ENCODE data around the gene UQCR11.

The UQCR11 gene

DNA sequence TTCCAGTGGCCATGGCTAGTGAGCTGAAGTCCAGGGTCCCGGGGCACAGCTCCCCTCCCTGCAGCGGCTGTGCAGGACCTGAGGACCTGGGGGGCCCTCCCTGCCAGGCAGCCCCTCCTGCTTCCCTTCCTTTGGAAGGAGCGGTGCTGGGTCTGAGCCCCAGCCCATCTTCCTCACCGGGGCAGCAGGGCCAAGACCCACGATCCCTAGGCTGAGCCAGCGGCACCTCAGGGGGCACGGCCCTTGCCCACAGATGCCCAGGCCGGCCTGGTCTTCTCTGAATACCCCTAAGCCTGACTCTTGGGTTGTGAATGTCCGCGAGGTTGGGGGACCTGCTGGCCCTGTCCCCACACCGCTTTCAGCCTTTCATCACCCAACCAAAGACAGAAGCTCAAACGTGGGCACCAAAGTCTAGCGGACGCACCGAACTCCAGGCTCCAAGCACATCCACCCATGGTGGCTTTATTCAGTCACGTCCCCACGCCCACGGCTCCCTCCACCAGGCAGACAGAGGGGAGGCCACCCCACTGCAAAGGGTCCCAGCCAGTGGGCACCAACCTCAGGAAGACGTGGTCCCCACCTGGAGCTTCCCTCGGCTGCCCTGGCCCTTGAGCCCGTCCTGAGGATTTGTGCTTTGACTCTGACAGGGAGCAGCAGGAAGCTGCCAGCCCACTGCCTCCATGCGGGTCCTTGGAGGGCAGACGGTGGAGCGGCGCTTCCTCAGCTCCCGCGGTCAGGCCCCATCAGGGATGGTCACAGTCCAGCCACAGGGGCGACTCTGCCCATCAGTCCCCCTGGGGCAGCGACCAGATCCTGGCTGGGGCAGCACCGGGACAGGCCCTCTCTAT lies 28.8 kb downstream of the UQCR11 start:
- in situ Hi-C loops (cut with HindIII; ENCODE audit: low sequenced_read_pairs): no loop called here
- DNase-seq (ENCODE audit: low read depth, low spot score): no peak
- TF ChIP-seq, protein P1, sequence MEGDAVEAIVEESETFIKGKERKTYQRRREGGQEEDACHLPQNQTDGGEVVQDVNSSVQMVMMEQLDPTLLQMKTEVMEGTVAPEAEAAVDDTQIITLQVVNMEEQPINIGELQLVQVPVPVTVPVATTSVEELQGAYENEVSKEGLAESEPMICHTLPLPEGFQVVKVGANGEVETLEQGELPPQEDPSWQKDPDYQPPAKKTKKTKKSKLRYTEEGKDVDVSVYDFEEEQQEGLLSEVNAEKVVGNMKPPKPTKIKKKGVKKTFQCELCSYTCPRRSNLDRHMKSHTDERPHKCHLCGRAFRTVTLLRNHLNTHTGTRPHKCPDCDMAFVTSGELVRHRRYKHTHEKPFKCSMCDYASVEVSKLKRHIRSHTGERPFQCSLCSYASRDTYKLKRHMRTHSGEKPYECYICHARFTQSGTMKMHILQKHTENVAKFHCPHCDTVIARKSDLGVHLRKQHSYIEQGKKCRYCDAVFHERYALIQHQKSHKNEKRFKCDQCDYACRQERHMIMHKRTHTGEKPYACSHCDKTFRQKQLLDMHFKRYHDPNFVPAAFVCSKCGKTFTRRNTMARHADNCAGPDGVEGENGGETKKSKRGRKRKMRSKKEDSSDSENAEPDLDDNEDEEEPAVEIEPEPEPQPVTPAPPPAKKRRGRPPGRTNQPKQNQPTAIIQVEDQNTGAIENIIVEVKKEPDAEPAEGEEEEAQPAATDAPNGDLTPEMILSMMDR (IDR thresholded peaks at IDR 0.05; ENCODE audit: low read depth, low read length): no peak
- no peak overlapping the region for H3K4me3 ChIP-seq (ENCODE audit: low read depth, low read length)

DNA sequence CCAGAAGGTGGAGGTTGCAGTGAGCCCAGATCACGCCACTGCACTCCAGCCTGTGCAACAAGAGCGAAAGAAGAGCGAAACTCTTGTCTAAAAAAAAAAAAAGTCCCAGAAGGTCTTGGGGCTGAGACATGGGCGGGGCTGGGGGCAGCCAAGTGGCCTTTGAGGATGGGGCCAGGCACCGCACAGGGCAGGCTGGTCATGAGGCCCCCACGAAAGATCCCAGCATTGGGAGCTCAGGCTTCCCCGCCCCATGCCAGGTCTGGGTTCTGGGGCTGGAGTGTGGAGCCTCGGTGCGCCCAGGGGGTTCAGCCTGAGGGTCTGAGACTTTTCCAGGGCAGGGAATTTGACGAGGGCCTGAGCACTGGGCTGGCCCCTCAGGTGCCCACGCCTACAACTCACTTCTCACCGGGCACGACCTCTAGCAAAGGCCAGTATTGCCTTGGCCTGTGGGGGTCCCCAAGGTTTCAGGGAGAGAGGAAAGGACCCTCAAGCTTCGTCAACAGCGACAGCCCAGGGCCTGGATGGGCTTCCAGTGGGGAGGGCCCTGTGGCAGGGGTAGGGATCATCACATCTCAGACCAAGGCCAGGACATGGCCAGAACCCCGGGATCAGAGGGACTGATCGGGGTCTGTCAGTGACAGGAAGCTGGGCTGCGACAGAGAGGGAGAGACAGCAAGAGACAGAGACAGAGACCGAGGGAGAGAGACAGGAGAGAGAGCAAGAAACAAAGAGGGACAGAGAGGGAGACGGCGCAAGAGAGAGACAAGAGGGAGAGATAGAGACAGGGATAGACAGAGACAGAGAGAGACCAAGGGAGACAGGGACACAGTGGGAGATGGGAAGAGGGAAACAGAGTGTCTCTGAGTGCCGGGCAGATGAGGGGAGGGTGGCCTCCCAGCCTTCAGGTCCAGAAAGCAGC lies 29.7 kb downstream of the UQCR11 start:
- no peak overlapping the region for H3K4me3 ChIP-seq (ENCODE audit: low read depth, low read length)
- TF ChIP-seq, protein P1 (IDR thresholded peaks at IDR 0.05; ENCODE audit: low read depth, low read length): no peak
- no peak for DNase-seq (ENCODE audit: low read depth, low spot score)
- in situ Hi-C loops (cut with HindIII; ENCODE audit: low sequenced_read_pairs): no loop called here

DNA sequence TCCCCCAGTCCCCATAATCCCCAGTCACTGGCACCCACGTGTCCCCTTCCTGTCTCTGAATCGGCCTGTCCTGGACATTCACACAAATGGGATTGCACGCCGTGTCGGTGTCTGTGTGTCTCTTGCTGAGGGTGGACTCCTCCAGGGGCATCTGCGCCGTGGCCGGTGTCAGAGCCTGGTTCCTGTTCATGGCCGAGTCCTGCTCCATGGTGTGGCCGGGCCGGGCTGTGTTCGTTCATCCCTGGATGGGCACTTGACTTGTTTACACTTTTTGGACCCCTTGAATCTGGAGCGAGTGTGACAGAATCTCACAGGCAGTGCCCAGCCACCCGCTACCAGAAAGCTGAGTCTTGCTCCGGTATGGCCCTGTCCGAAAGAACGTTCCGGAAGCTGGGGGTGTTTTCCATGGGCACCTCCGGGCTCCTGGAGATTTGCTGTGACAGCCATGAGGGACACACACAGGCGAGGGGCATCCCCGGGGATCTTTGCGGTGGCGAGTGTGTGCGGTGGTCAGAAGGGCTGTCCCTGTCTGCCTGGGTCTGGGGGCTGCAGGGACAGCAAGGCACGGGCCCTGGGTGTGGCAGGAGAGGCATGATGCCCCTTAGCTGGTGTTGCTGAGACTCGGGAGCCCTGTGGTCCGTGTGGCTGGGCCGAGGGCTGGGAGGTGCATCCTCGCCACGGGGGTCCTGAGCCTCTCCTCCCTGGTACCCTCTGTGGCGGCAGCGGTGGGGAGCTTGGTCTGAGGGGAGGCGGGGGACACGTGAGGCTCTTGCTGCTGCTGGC lies 30.7 kb downstream of the UQCR11 start:
- H3K4me3 ChIP-seq (ENCODE audit: low read depth, low read length): no peak overlapping the region
- DNase-seq (ENCODE audit: low read depth, low spot score): no peak
- in situ Hi-C loops (cut with HindIII; ENCODE audit: low sequenced_read_pairs): no loop called here
- TF ChIP-seq, protein P1 (IDR thresholded peaks at IDR 0.05; ENCODE audit: low read depth, low read length): no peak

DNA sequence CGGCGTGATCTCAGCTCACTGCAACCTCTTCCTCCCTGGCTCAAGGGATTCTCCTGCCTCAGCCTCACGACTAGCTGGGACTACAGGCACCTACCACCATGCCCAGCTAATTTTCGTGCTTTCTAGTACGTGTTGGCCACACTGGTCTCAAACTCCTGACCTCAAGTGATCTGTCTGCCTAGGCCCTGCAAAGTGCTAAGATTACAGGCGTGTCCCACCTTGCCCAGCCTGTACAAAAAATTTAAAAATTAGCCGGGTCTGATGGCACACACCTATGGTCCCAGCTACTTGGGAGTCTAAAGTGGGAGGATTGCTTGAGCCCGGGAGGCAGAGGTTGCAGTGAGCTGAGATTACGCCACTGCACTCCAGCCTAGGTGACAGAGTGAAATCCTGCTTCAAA lies 32.5 kb downstream of the UQCR11 start:
- TF ChIP-seq, protein P1 (IDR thresholded peaks at IDR 0.05; ENCODE audit: low read depth, low read length): no peak
- no peak overlapping the region for H3K4me3 ChIP-seq (ENCODE audit: low read depth, low read length)
- in situ Hi-C loops (cut with HindIII; ENCODE audit: low sequenced_read_pairs): no loop called here
- DNase-seq (ENCODE audit: low read depth, low spot score): no peak

DNA sequence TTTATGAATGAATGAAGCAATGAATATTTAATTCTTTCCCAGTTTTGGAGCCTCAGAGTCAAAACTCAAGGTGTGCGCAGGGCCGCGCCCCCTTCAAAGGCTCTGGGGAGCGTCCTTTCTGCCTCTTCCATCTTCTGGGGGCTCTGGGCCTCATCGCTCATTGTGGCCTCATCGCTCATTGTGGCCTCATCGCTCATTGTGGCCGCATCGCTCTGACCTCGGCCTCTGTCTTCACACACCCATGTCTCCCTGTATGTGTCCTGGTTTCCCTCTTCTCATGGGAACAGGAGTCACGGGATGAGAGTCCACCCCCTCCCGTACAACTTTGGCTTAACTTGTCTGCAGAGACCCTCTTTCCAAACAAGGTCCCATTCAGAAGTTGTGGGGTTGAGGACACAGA lies 33.9 kb downstream of the UQCR11 start:
- no peak overlapping the region for H3K4me3 ChIP-seq (ENCODE audit: low read depth, low read length)
- in situ Hi-C loops (cut with HindIII; ENCODE audit: low sequenced_read_pairs): no loop called here
- TF ChIP-seq, protein P1 (IDR thresholded peaks at IDR 0.05; ENCODE audit: low read depth, low read length): no peak
- no peak for DNase-seq (ENCODE audit: low read depth, low spot score)

DNA sequence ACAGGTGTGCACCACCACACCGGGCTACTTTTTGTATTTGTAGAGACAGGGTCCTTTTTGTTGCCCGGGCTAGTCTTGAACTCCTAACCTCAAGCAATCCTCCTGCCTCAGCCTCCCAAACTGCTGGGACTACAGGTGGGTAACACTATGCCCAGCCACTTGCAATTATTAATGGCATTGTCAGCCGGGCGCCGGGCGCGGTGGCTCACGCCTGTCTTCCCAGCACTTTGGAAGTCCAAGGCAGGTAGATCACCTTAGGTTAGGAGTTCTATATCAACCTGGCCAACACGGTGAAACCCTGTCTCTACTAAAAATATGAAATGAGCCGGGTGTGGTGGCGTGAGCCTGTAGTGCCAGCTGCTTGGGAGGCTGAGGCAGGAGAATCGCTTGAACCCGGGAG lies 34.4 kb downstream of the UQCR11 start:
- no peak for DNase-seq (ENCODE audit: low read depth, low spot score)
- TF ChIP-seq, protein P1 (IDR thresholded peaks at IDR 0.05; ENCODE audit: low read depth, low read length): no peak
- no peak overlapping the region for H3K4me3 ChIP-seq (ENCODE audit: low read depth, low read length)
- in situ Hi-C loops (cut with HindIII; ENCODE audit: low sequenced_read_pairs): no loop called here
